H1 (cell line): ENCODE results near the gene UPF3A. TPM values are rescaled to one million over a fixed set of nuclear protein-coding genes. Genes with fewer than 3 reads are reported as not detected.

Source experiments
- CTCF ChIA-PET: fragments of 300-600 bp; sonication (Branson Sonifier 250); formaldehyde crosslinking; loops from one replicate; lab custom pipeline; 2021; ENCODE audit not compliant: partially characterized antibody; lab: Charles Lee
- POLR2A ChIA-PET: fragments of 300-600 bp; sonication (Branson Sonifier 250); formaldehyde crosslinking; loops from one replicate; lab custom pipeline; 2021; ENCODE audit warnings: inconsistent platforms; ENCODE audit not compliant: partially characterized antibody; lab: Charles Lee
- DNase-seq, 2 experiments: peaks; one replicate each; pipeline versions ENCODE4 v3.0.0 to v3.0.0-alpha.2; 2010 to 2022; ENCODE audit warnings: low spot score in 2 of 2, low read depth in 1 of 2, mixed read lengths in 1 of 2
- FAIRE-seq: peaks from 2 replicates; lab custom pipeline; 2011; peaks lifted over from hg19 to GRCh38; lab: Jason Lieb, UNC
- H2AFZ ChIP-seq: 2 replicates; pipeline ENCODE4 v1.8.1; 2012; ENCODE audit warnings: low read length, inconsistent platforms
- H2AK5ac ChIP-seq: 2 replicates; pipeline ENCODE4 v1.6.1; 2013; ENCODE audit warnings: low read depth, low read length
- H2BK120ac ChIP-seq: replicated peaks from 2 replicates; pipeline ENCODE3; 2013; ENCODE audit warnings: low read depth, low read length, inconsistent platforms
- H2BK12ac ChIP-seq: 2 replicates; pipeline ENCODE4 v1.6.1; 2013; ENCODE audit warnings: low read depth, low read length
- H2BK15ac ChIP-seq: 2 replicates; pipeline ENCODE4 v1.6.1; 2013; ENCODE audit warnings: low read length
- H2BK20ac ChIP-seq: 2 replicates; pipeline ENCODE4 v1.6.1; 2013; ENCODE audit warnings: low read length
- H2BK5ac ChIP-seq: 2 replicates; pipeline ENCODE4 v1.6.1; 2013; ENCODE audit warnings: low read depth, low read length
- H3K14ac ChIP-seq: 2 replicates; pipeline ENCODE4 v1.6.1; 2013; ENCODE audit warnings: inconsistent platforms; ENCODE audit not compliant: insufficient read length
- H3K18ac ChIP-seq: 2 replicates; pipeline ENCODE4 v1.6.1; 2013; ENCODE audit warnings: low read length; ENCODE audit errors: extremely low read depth
- H3K23ac ChIP-seq: 2 replicates; pipeline ENCODE4 v1.6.1; 2013; ENCODE audit warnings: inconsistent platforms; ENCODE audit not compliant: insufficient read length
- H3K23me2 ChIP-seq: 2 replicates; pipeline ENCODE4 v1.6.1; 2013; ENCODE audit warnings: low read depth, low read length
- H3K27ac ChIP-seq: 2 replicates; pipeline ENCODE4 v1.6.1; 2011; ENCODE audit warnings: low read depth, low read length, inconsistent platforms
- H3K27me3 ChIP-seq, 4 experiments: replicated peaks in 1 of 4; 1 replicate in 1 of 4; 2 replicates in 3 of 4; pipeline versions ENCODE4 v1.6.1 to v1.8.1; 2011 to 2013; ENCODE audit warnings: low read length in 3 of 4, mild to moderate bottlenecking in 3 of 4, inconsistent platforms in 2 of 4, mixed read lengths in 2 of 4, moderate library complexity in 1 of 4; ENCODE audit not compliant: control insufficient read depth in 3 of 4, insufficient read depth in 3 of 4; ENCODE audit errors: extremely low read depth in 1 of 4
- H3K36me3 ChIP-seq, 4 experiments: 2 replicates each; pipeline versions ENCODE4 v1.6.1 to v1.8.1; 2011 to 2013; ENCODE audit warnings: mild to moderate bottlenecking in 4 of 4, low read length in 3 of 4, moderate library complexity in 2 of 4, control low read depth in 1 of 4, inconsistent platforms in 1 of 4; ENCODE audit not compliant: insufficient read depth in 4 of 4, control insufficient read depth in 2 of 4
- H3K4ac ChIP-seq: replicated peaks from 2 replicates; pipeline ENCODE3; 2013; ENCODE audit warnings: low read length, low read depth, mixed read lengths, inconsistent platforms; ENCODE audit not compliant: insufficient read length
- H3K4me1 ChIP-seq, 4 experiments: replicated peaks in 1 of 4; 1 replicate in 1 of 4; 2 replicates in 3 of 4; pipeline versions ENCODE4 v1.6.1 to v1.8.1; 2011 to 2013; ENCODE audit warnings: low read length in 3 of 4, inconsistent platforms in 2 of 4, mixed read lengths in 1 of 4; ENCODE audit not compliant: insufficient read depth in 4 of 4, control insufficient read depth in 3 of 4
- H3K4me2 ChIP-seq, 2 experiments: 2 replicates each; pipeline versions ENCODE4 v1.6.1 to v1.8.1; 2011 to 2013; ENCODE audit warnings: low read depth in 2 of 2, low read length in 2 of 2, control low read depth in 1 of 2, inconsistent platforms in 1 of 2, mild to moderate bottlenecking in 1 of 2; ENCODE audit not compliant: insufficient read depth in 1 of 2
- H3K4me3 ChIP-seq, 4 experiments: fragments of 200-600, 300-600 bp in 1 of 4; sonication (generic), shearing (Covaris generic), sonication (Bioruptor Twin) in 1 of 4; 2 replicates each; pipeline versions ENCODE4 v1.5.1 to v1.8.1; 2011 to 2016; ENCODE audit warnings: low read length in 4 of 4, low read depth in 3 of 4, control low read depth in 2 of 4, inconsistent platforms in 2 of 4, mild to moderate bottlenecking in 2 of 4, mixed read lengths in 1 of 4, moderate library complexity in 1 of 4; ENCODE audit not compliant: insufficient read depth in 2 of 4; ENCODE audit errors: extremely low read depth in 1 of 4
- H3K56ac ChIP-seq: replicated peaks from 2 replicates; pipeline ENCODE3; 2013; ENCODE audit warnings: low read depth, mild to moderate bottlenecking, mixed read lengths, low read length, inconsistent platforms; ENCODE audit not compliant: insufficient read length
- H3K79me1 ChIP-seq: 2 replicates; pipeline ENCODE4 v1.6.1; 2013; ENCODE audit warnings: low read depth, low read length, control low read depth
- H3K79me2 ChIP-seq, 2 experiments: 2 replicates each; pipeline versions ENCODE4 v1.6.1 to v1.8.1; 2012 to 2013; ENCODE audit warnings: low read length in 2 of 2, mild to moderate bottlenecking in 2 of 2, inconsistent platforms in 1 of 2; ENCODE audit not compliant: insufficient read depth in 2 of 2, control insufficient read depth in 1 of 2
- H3K9ac ChIP-seq, 4 experiments: replicated peaks in 1 of 4; 1 replicate in 1 of 4; 2 replicates in 3 of 4; pipeline versions ENCODE4 v1.6.1 to v1.8.1; 2011 to 2013; ENCODE audit warnings: low read depth in 3 of 4, low read length in 3 of 4, control low read depth in 2 of 4, mild to moderate bottlenecking in 2 of 4, moderate library complexity in 2 of 4, inconsistent platforms in 1 of 4; ENCODE audit errors: extremely low read depth in 1 of 4
- H3K9me3 ChIP-seq, 2 experiments: 2 replicates each; pipeline versions ENCODE4 v1.6.1 to v1.8.1; 2012 to 2013; ENCODE audit warnings: mild to moderate bottlenecking in 2 of 2, moderate library complexity in 2 of 2, control low read depth in 1 of 2, inconsistent platforms in 1 of 2, low read depth in 1 of 2, low read length in 1 of 2, mixed read lengths in 1 of 2; ENCODE audit not compliant: insufficient read depth in 2 of 2
- H4K20me1 ChIP-seq, 2 experiments: replicated peaks in 1 of 2; 2 replicates each; pipeline versions ENCODE3 to v1.8.1; 2011 to 2013; ENCODE audit warnings: inconsistent platforms in 2 of 2, low read length in 2 of 2, mild to moderate bottlenecking in 1 of 2; ENCODE audit not compliant: insufficient read depth in 2 of 2, control insufficient read depth in 1 of 2
- H4K5ac ChIP-seq: 2 replicates; pipeline ENCODE4 v1.6.1; 2013; ENCODE audit warnings: low read length, low read depth, mixed read lengths, inconsistent platforms; ENCODE audit not compliant: insufficient read length
- H4K8ac ChIP-seq: 2 replicates; pipeline ENCODE4 v1.8.0; 2013; ENCODE audit warnings: mild to moderate bottlenecking, moderate library complexity, low read length, inconsistent platforms; ENCODE audit not compliant: insufficient read depth; ENCODE audit errors: extremely low read depth
- H4K91ac ChIP-seq: replicated peaks from 2 replicates; pipeline ENCODE3; 2013; ENCODE audit warnings: low read length, mixed read lengths, inconsistent platforms; ENCODE audit not compliant: insufficient read length
- ASH2L ChIP-seq: fragments of 200-600, 300-600 bp; sonication (generic); IDR thresholded peaks from one replicate; pipeline ENCODE4 v1.7.1; 2017; ENCODE audit warnings: low read length
- BCL11A ChIP-seq, 2 experiments: IDR thresholded peaks; one replicate each; pipeline ENCODE4 v1.6.1; 2011; ENCODE audit warnings: low read depth in 2 of 2, low read length in 2 of 2, mild to moderate bottlenecking in 2 of 2
- CBX8 ChIP-seq: fragments of 300-800, 300-1000 bp; sonication (generic); IDR thresholded peaks from 2 replicates; pipeline ENCODE4 v1.7.1; 2016; ENCODE audit warnings: low read depth, low read length, borderline replicate concordance
- CEBPB ChIP-seq: IDR thresholded peaks from 2 replicates; pipeline ENCODE4 v1.6.1; 2012; ENCODE audit warnings: low read depth, low read length
- CTBP2 ChIP-seq: IDR thresholded peaks from 2 replicates; pipeline ENCODE4 v1.7.0; 2011; ENCODE audit warnings: borderline replicate concordance, mild to moderate bottlenecking, moderate library complexity, mixed read lengths, low read length; ENCODE audit not compliant: insufficient read depth, insufficient read length
- EGR1 ChIP-seq: IDR thresholded peaks from 2 replicates; pipeline ENCODE4 v1.6.1; 2011; ENCODE audit warnings: low read depth, low read length, borderline replicate concordance
- EZH2 ChIP-seq: fragments of 200-600 bp; sonication (generic); IDR thresholded peaks from 2 replicates; pipeline ENCODE4 v1.7.1; 2012; ENCODE audit warnings: low read depth, mild to moderate bottlenecking, moderate library complexity, low read length, inconsistent platforms; ENCODE audit not compliant: severe bottlenecking
- HDAC6 ChIP-seq: IDR thresholded peaks from one replicate; pipeline ENCODE4 v1.7.1; 2012; ENCODE audit warnings: low read depth, mild to moderate bottlenecking, inconsistent platforms, low read length, moderate library complexity
- JUND ChIP-seq: IDR thresholded peaks from 2 replicates; pipeline ENCODE4 v1.6.1; 2011; ENCODE audit warnings: mild to moderate bottlenecking, improper control_type of control experiment, low read length
- MAFK ChIP-seq: IDR thresholded peaks from 2 replicates; pipeline ENCODE4 v1.6.1; 2012; ENCODE audit warnings: low read depth, mild to moderate bottlenecking, improper control_type of control experiment, low read length
- POU5F1 ChIP-seq: IDR thresholded peaks from 2 replicates; pipeline ENCODE4 v1.6.1; 2011; ENCODE audit warnings: low read depth, mild to moderate bottlenecking, low read length, moderate library complexity
- RXRA ChIP-seq: IDR thresholded peaks from 2 replicates; pipeline ENCODE4 v1.6.1; 2011; ENCODE audit warnings: low read depth, mild to moderate bottlenecking, low read length, moderate library complexity; ENCODE audit not compliant: insufficient read depth
- SUZ12 ChIP-seq: fragments of 200-600 bp; sonication (generic); IDR thresholded peaks from 2 replicates; pipeline ENCODE4 v1.6.1; 2012; ENCODE audit warnings: mild to moderate bottlenecking, inconsistent platforms, low read length, moderate library complexity, mixed read lengths
- WGBS, 2 experiments: shearing (Covaris generic) in 1 of 2; methylation state at CpG; one replicate each; pipeline versions ENCODE4 v1.1.6 to v1.1.7; 2013 to 2015; ENCODE audit warnings: low lambda C conversion rate in 2 of 2, mixed read lengths in 2 of 2, inconsistent platforms in 1 of 2, low coverage in 1 of 2, missing lambda C conversion rate in 1 of 2; ENCODE audit not compliant: insufficient replicate concordance in 2 of 2, insufficient coverage in 1 of 2, insufficient read length in 1 of 2; ENCODE audit errors: extremely low coverage in 1 of 2, missing lambda C conversion rate in 1 of 2; 5-methylcytosine and 5-hydroxymethylcytosine counted together
- polyA plus RNA-seq, 7 experiments: library from polyadenylated mRNA; depleted of rRNA in 3 of 7; stranded (reverse) in 5 of 7; unstranded in 2 of 7; fragments of >200 nt in 5 of 7; fragments of 200-250 nt in 2 of 7; gene quantifications; 1 replicate in 5 of 7; 2 replicates in 1 of 7; 4 replicates in 1 of 7; pipeline versions ENCODE4 v1.2.1 to v1.2.3, GENCODE V29; 2011 to 2013; ENCODE audit warnings: missing spikeins in 2 of 7, mixed read lengths in 2 of 7
- total RNA-seq: library from RNA; stranded (reverse); fragmentation: NEBNext Ultra II Directional; extraction: Animal tissue kit (Norgen Biotek cat#: 25700); gene quantifications from 2 replicates; pipeline ENCODE4 v1.2.1, GENCODE V29; 2021

UPF3A gene
- total and polyA plus RNA-seq, 2 of the 8 experiments (the other 6 are each of a cell fraction or from before 2014, with no cell fraction given) = 47.1 to 58.2 TPM

DNA sequence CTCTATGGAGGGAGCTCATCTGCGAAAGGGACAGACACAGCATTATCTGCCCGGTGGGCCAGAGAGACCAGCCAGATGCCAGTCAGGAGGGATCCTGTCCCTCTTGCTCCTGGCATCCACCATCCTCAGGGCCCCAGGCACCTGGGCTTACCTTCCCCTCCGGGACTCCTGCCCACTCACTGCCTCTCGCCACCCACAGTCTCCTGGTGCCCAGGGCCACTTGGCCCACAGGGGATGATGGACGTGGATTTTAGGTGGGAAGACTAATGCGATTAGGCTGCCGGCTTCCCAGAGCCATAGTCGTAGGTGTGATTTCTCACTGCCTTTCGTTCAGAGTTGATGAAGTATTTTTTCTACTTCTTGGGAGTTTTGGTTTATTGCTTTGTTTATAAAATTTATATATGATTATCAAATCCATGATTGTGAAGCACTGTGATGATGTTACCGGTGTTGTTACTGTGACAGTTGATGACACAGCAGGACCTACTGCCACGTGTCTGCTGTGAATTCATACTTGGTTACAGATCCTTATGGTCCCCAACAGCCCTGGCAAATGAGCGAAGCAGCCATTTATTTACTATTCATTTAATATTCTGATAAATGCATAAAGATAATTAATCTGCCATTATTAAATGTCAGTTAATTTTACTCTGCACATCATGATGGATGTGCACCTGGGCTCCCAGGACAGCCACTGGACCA, 18.4 kb downstream of the UPF3A start:
- Histone ChIP-seq H2AFZ (no peak overlapping the region), H2AK5ac (no peak overlapping the region), H3K27me3 (no peaks in the 10 kb centered on the region), H3K23ac (no peak overlapping the region), H3K27ac (no peak overlapping the region), H3K23me2 (no peaks in the 10 kb centered on the region), H2BK120ac (no peak overlapping the region), H3K36me3 (peaks cover 8 to 66% (median 45%) of the 10 kb centered on the region in 4 experiments; a peak in 7 of 8 replicates), H3K9ac (no peak overlapping the region), H4K91ac (no peak overlapping the region), H3K79me1 (peaks cover 6% of the 10 kb centered on the region; the same call in 1 of the 2 replicates), H3K56ac (no peak overlapping the region), H2BK5ac (no peak overlapping the region; the same call in 1 of the 2 replicates)
- 91% methylated on average over 12 of the region's 12 CpGs; no CpG with 5 or more reads in 1 of the 2 experiments for WGBS, 2 experiments
- CTCF ChIA-PET = no interaction called here
- no peak for DNase-seq
- TF ChIP-seq SUZ12 (no peak), MAFK (no peak), EZH2 (no peak), HDAC6 (no peak), RXRA (no peak), CTBP2 (no peak), BCL11A (IDR thresholded peaks at IDR 0.05; ENCODE audit: low read depth in 2 of 2, low read length in 2 of 2) (no peak), JUND (no peak), ASH2L (no peak), POU5F1 (no peak), EGR1 (no peak), CEBPB (no peak), CBX8 (no peak)
- TF ChIP-seq, all 59 proteins: peak for 0
- Histone ChIP-seq H3K4me3 (no peak overlapping the region), H2BK15ac (no peak overlapping the region), H4K8ac (no peak overlapping the region), H2BK20ac (no peak overlapping the region), H3K79me2 (peaks cover 0 to 10% of the 10 kb centered on the region in 2 experiments; a peak in 1 of 4 replicates), H3K4ac (no peak overlapping the region), H3K9me3 (no peaks in the 10 kb centered on the region), H3K4me2 (no peak overlapping the region), H3K18ac (no peak overlapping the region), H3K14ac (no peak overlapping the region), H4K5ac (no peak overlapping the region), H4K20me1 (peaks cover 3 to 7% of the 10 kb centered on the region in 2 experiments), H2BK12ac (no peak overlapping the region), H3K4me1 (no peaks in the 10 kb centered on the region)
- POLR2A ChIA-PET = interaction anchor here (1.6 to 2.0 kb wide), 2 partner anchors 10 kb away, joined by 5 to 8 read pairs; no protein-coding TSS in a partner anchor
- no peak for FAIRE-seq
